Esophagus squamous epithelium (tissue), 5 donors: ENCODE results near the gene GNG12. TPM values are rescaled to one million over a fixed set of nuclear protein-coding genes. Genes with fewer than 3 reads are reported as not detected.

Experiments used
- DNase-seq: peaks from one replicate; lab custom pipeline; 2025; lab: John Stamatoyannopoulos, UW
- H3K27ac ChIP-seq, 4 donors: fragments of 200-600 bp; sonication (generic); one replicate each; pipeline ENCODE4 v1.5.1; 2016 to 2019; ENCODE audit warnings: mild to moderate bottlenecking in 1 of 4
- H3K27me3 ChIP-seq, 4 donors: fragments of 200-600 bp; sonication (generic); 1 replicate in 3 of 4; 2 replicates in 1 of 4; pipeline versions ENCODE4 v1.5.1 to v1.6.0; 2017 to 2021; ENCODE audit warnings: antibody characterized with exemption in 1 of 4
- H3K36me3 ChIP-seq, 3 donors: fragments of 200-600 bp; sonication (generic); one replicate each; pipeline ENCODE4 v1.5.1; 2016 to 2019
- H3K4me1 ChIP-seq, 3 donors: fragments of 200-600 bp; sonication (generic); one replicate each; pipeline ENCODE4 v1.5.1; 2017 to 2019
- H3K4me3 ChIP-seq, 4 donors: fragments of 200-600 bp; sonication (generic); 1 replicate in 3 of 4; 2 replicates in 1 of 4; pipeline ENCODE4 v1.5.1; 2016 to 2019; ENCODE audit warnings: mild to moderate bottlenecking in 2 of 4, moderate library complexity in 1 of 4
- H3K9me3 ChIP-seq, 3 donors: fragments of 200-600 bp; sonication (generic); one replicate each; pipeline ENCODE4 v1.5.1; 2016 to 2019
- POLR2A ChIP-seq, 4 donors: fragments of 450-650 bp; IDR thresholded peaks; one replicate each; pipeline ENCODE4 v1.6.1; 2017; ENCODE audit warnings: antibody characterized with exemption in 4 of 4, mild to moderate bottlenecking in 4 of 4, moderate library complexity in 3 of 4
- WGBS, 2 donors: methylation state at CpG; one replicate each; pipeline ENCODE4 v1.1.5; 2018; 5-methylcytosine and 5-hydroxymethylcytosine counted together
- intact Hi-C: fragments of 100-400 bp; cut with DNase I; formaldehyde crosslinking; loops from one replicate; pipeline ENCODE4 v1.15.0; 2022
- total RNA-seq, 4 donors: library from RNA; depleted of rRNA; stranded (reverse); fragments of >200 nt; gene quantifications; one replicate each; pipeline ENCODE4 v1.1.0, GENCODE V29; 2016
- TF ChIP-seq, protein P1 (sequence below), 6 experiments: fragments of 450-650 bp in 4 of 6; fragments of 200-600 bp in 2 of 6; sonication (generic) in 2 of 6; IDR thresholded peaks; one replicate each; pipeline ENCODE4 v1.5.1; 2016 to 2019; ENCODE audit warnings: antibody characterized with exemption in 6 of 6, mild to moderate bottlenecking in 4 of 6, moderate library complexity in 4 of 6
- donor health status: DM: yes; HTN: yes; CAD: no.

Gene GNG12
- total RNA-seq, 4 donors from 2014 or later, result 65.4 to 104 (median 89.9) TPM

- intact Hi-C loops, result no loop called here
- Histone ChIP-seq H3K9me3 (no peaks in the 10 kb centered on the region), H3K27me3 (no peaks in the 10 kb centered on the region), H3K36me3 (no peaks in the 10 kb centered on the region), H3K4me3 (no peak overlapping the region), H3K4me1 (peaks cover 0 to 85% (median 17%) of the 10 kb centered on the region in 3 donors), H3K27ac (peak overlapping the region in 3 of 4 donors; percentile 42 to 72 (median 61))
- DNase-seq, result no peak
- TF ChIP-seq, protein P1, sequence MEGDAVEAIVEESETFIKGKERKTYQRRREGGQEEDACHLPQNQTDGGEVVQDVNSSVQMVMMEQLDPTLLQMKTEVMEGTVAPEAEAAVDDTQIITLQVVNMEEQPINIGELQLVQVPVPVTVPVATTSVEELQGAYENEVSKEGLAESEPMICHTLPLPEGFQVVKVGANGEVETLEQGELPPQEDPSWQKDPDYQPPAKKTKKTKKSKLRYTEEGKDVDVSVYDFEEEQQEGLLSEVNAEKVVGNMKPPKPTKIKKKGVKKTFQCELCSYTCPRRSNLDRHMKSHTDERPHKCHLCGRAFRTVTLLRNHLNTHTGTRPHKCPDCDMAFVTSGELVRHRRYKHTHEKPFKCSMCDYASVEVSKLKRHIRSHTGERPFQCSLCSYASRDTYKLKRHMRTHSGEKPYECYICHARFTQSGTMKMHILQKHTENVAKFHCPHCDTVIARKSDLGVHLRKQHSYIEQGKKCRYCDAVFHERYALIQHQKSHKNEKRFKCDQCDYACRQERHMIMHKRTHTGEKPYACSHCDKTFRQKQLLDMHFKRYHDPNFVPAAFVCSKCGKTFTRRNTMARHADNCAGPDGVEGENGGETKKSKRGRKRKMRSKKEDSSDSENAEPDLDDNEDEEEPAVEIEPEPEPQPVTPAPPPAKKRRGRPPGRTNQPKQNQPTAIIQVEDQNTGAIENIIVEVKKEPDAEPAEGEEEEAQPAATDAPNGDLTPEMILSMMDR (IDR thresholded peaks at IDR 0.05), result no peak
- no peak for TF ChIP-seq POLR2A (IDR thresholded peaks at IDR 0.05)
- 71 to 77% methylated on average over 3 of the region's 3 CpGs for WGBS, 2 donors
Observed at GRCh38 chr1:67791686-67792085, 41.6 kb downstream of the GNG12 start.

DNA sequence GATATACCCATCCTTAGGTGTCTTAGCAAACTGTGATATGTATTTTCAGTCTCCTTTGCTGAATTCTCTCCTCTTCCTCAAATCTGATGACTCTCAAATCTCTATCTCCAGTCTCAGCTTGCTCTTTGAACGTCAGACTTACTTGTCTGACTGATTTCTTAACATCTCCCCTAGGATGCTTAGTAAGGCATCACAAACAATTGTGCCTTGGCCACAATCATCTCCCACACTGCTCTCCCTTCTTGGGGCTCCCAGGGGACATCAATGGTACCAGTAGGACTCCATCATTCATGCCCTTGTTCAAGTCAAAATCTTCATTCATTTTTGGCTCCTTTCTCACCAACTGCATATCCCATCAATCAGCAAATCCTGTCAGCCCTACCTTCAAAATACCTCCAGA is 42.0 kb downstream of the GNG12 start:
- Histone ChIP-seq H3K4me1 (peaks cover 0 to 89% (median 17%) of the 10 kb centered on the region in 3 donors), H3K36me3 (no peaks in the 10 kb centered on the region), H3K4me3 (no peak overlapping the region), H3K27me3 (no peaks in the 10 kb centered on the region), H3K27ac (peak overlapping the region in 3 of 4 donors; percentile 42 to 72 (median 61)), H3K9me3 (no peaks in the 10 kb centered on the region)
- TF ChIP-seq, protein P1 (IDR thresholded peaks at IDR 0.05), result no peak
- TF ChIP-seq POLR2A (IDR thresholded peaks at IDR 0.05), result no peak
- no peak for DNase-seq
- intact Hi-C loops, result no loop called here
- 20 to 26% methylated on average over 1 of the region's 1 CpG for WGBS, 2 donors

DNA sequence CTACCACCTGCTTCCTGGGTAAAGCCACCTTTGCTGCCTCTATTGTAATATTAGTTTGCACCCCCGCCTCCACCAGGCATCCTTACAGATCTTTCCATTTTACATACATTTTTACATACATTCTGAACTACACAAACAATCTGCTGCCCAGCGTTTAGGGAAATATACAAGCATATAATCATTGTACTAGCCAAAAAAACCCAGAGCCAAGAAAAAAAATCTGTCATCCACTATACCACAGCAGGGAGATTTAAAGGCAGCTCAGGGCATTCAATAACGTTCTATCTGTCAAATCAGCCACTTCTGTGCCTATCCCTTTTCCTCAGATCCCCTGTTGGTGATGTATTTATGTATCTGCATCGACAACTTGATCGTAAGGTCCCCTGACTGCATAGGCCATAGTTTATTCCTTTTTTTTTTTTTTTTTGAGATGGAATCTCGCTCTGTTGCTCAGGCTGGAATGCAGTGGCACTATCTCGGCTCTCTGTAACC is 43.0 kb downstream of the GNG12 start:
- no peak for DNase-seq
- no peaks in the 10 kb centered on the region for H3K27me3 ChIP-seq
- 67 to 77% methylated on average over 7 of the region's 7 CpGs for WGBS, 2 donors
- H3K36me3 ChIP-seq, result no peaks in the 10 kb centered on the region
- peaks cover 0 to 88% (median 17%) of the 10 kb centered on the region in 3 donors for H3K4me1 ChIP-seq
- no peak for TF ChIP-seq POLR2A (IDR thresholded peaks at IDR 0.05)
- TF ChIP-seq, protein P1 (IDR thresholded peaks at IDR 0.05), result no peak
- peak overlapping the region in 3 of 4 donors; percentile 8 to 52 (median 42) for H3K27ac ChIP-seq
- H3K9me3 ChIP-seq, result no peaks in the 10 kb centered on the region
- intact Hi-C loops, result no loop called here
- no peak overlapping the region for H3K4me3 ChIP-seq

- 73 to 92% methylated on average over 4 to 5 of the region's 6 CpGs for WGBS, 2 donors
- Histone ChIP-seq H3K27ac (peak overlapping the region in 2 of 4 donors; percentile 52 to 56), H3K4me3 (no peak overlapping the region), H3K4me1 (peaks cover 4 to 81% (median 17%) of the 10 kb centered on the region in 3 donors), H3K27me3 (no peaks in the 10 kb centered on the region), H3K36me3 (no peaks in the 10 kb centered on the region), H3K9me3 (no peaks in the 10 kb centered on the region)
- intact Hi-C loops, result no loop called here
- TF ChIP-seq POLR2A (IDR thresholded peaks at IDR 0.05), result no peak
- TF ChIP-seq, protein P1 (IDR thresholded peaks at IDR 0.05), result no peak
- no peak for DNase-seq
Observed at GRCh38 chr1:67789551-67789950, 43.7 kb downstream of the GNG12 start.

DNA sequence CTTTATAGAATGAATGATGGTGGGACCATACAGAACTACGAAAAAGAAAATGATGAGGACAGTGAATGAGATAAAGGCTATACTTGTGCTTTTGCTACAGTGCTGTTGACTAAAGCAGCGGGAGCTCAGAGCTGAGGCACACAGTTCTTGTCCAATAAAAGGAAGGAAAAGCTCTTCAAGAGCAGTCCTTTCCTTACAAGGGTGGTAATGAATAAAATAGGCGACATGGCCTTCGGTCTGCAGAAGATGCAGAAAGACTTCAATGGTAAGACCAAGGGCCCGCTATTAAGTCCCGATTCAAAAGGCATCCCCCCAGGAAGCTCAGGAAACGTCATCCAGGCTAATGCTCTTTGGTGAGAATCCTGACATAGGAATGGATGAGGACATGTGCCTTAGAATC is 44.4 kb downstream of the GNG12 start:
- WGBS, 2 donors, result 76 to 77% methylated on average over 7 of the region's 7 CpGs
- no peak for TF ChIP-seq POLR2A (IDR thresholded peaks at IDR 0.05)
- TF ChIP-seq, protein P1 (IDR thresholded peaks at IDR 0.05), result no peak
- intact Hi-C loops, result no loop called here
- Histone ChIP-seq H3K4me3 (no peak overlapping the region), H3K4me1 (peaks cover 4 to 74% (median 17%) of the 10 kb centered on the region in 3 donors), H3K27me3 (no peaks in the 10 kb centered on the region), H3K27ac (peak overlapping the region in 3 of 4 donors; percentile 7 to 52 (median 24)), H3K9me3 (no peaks in the 10 kb centered on the region), H3K36me3 (no peaks in the 10 kb centered on the region)
- no peak for DNase-seq
